ENCODE measurements around the gene CEP70.
"Not testable (repeated sequence)": the region's sequence is repeated elsewhere in the genome, so short reads cannot be mapped to it uniquely, and the experiment has no call there.

Gene CEP70

DNA sequence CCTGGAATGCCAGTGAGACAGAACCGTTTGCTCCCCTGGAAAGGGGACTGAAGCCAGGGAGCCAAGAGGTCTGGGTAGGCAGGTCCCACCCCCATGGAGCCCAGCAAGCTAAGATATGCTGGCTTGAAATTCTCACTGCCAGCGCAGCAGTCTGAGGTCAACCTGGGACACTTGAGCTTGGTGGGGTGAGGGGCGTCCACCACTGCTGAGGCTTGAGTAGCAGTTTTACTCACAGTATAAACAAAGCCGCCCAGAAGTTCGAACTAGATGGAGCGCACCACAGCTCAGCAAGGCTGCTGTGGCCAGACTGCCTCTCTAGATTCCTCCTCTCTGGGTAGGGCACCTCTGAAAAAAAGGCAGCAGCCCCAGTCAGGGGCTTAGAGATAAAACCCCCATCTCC lies 33.6 kb downstream of the CEP70 start:
- TF ChIP-seq, protein P1, sequence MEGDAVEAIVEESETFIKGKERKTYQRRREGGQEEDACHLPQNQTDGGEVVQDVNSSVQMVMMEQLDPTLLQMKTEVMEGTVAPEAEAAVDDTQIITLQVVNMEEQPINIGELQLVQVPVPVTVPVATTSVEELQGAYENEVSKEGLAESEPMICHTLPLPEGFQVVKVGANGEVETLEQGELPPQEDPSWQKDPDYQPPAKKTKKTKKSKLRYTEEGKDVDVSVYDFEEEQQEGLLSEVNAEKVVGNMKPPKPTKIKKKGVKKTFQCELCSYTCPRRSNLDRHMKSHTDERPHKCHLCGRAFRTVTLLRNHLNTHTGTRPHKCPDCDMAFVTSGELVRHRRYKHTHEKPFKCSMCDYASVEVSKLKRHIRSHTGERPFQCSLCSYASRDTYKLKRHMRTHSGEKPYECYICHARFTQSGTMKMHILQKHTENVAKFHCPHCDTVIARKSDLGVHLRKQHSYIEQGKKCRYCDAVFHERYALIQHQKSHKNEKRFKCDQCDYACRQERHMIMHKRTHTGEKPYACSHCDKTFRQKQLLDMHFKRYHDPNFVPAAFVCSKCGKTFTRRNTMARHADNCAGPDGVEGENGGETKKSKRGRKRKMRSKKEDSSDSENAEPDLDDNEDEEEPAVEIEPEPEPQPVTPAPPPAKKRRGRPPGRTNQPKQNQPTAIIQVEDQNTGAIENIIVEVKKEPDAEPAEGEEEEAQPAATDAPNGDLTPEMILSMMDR (IDR thresholded peaks at IDR 0.05; ENCODE audit: borderline replicate concordance, insufficient read depth, low read depth, low read length), result no peak
- H3K4me3 ChIP-seq (ENCODE audit: low read depth, low read length), result no peak overlapping the region

DNA sequence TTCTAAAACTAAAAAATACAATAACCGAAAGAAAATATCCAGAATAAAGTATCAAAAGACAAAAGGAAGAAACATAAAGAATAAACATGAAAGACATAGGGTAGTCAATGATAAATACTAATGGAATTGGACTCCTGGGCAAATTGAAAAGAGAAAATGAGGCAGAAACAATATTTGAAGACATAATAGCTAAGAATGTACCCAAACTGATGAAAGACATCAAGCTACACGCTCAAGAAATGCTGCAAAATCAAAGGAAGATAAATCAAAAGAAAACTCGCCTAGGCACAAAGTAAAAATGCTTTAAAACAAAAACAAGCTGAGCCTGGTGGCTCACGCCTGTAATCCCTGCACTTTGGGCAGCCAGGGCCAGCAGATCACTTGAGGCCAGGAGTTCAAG lies 34.9 kb downstream of the CEP70 start:
- TF ChIP-seq, protein P1 (IDR thresholded peaks at IDR 0.05; ENCODE audit: borderline replicate concordance, insufficient read depth, low read depth, low read length), result no peak
- H3K4me3 ChIP-seq (ENCODE audit: low read depth, low read length), result no peak overlapping the region

DNA sequence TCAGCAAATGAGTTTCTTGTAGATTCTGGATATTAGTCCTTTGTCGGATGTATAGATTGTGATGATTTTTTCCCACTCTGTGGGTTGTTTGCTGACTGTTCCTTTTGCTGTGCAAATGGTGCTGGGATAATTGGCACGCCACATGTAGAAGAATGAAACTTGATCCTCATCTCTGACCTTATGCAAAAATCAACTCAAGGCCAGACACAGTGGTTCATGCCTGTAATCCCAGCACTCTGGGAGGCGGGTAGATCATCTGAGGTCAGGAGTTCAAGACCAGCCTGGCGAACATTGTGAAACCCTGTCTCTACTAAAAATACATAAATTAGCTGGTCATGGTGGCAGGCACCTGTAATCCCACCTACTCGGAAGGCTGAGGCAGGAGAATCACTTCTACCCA lies 39.3 kb downstream of the CEP70 start:
- not testable (repeated sequence) for H3K4me3 ChIP-seq (ENCODE audit: low read depth, low read length)

DNA sequence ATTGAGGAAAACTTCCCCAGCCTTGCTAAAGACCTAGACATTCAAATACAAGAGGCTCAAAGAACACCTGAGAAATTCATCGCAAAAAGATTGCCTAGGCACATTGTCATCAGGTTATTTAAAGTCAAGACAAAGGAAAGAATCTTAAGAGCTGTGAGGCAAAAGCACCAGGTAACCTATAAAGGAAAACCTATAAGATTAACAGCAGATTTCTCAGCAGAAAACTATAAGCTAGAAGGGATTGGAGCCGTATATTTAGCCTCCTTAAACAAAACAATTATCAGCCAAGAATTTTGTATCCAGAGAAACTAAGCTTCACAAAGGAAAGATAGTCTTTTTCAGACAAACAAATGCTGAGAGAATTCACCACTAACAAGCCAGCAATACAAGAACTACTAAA lies 43.1 kb downstream of the CEP70 start:
- H3K4me3 ChIP-seq (ENCODE audit: low read depth, low read length), result not testable (repeated sequence)

DNA sequence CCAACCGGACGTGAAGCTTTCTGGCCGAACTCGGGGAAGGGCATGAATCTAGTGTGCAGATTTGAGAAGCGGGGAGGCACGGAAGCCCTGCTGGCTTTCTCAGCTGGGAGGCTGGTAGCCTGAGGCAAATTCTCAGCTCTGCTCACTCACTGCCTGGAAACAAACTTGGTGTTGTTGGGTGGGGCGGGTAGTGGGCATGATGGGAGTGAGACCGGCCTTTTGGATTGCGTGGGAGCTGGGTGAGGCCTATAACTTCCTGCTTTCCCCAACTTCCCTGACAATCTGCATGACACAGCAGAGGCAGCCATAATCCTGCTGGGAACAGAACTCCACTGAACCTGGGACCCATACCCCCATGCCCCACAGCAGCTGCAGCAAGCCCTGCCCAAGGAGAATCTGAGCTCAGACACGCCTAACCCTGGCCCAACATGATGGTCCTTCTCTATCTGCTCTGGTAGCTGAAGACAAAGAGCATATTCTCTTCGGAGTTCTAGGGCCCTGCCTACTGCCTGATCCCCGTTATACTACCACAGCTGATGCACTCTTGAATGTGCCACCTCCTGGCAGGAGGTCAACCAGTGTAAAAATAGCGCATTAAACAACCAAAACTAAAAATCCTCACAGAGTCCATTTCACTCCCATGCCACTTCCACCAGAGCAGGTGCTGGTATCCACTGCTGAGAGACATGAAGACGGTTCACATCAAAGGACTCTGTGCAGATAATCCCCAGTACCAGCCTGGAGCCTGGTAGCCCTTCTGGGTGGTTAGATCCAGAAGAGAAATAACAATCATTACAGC lies 44.7 kb downstream of the CEP70 start:
- TF ChIP-seq, protein P1 (IDR thresholded peaks at IDR 0.05; ENCODE audit: borderline replicate concordance, insufficient read depth, low read depth, low read length), result no peak
- H3K4me3 ChIP-seq (ENCODE audit: low read depth, low read length), result no peak overlapping the region

DNA sequence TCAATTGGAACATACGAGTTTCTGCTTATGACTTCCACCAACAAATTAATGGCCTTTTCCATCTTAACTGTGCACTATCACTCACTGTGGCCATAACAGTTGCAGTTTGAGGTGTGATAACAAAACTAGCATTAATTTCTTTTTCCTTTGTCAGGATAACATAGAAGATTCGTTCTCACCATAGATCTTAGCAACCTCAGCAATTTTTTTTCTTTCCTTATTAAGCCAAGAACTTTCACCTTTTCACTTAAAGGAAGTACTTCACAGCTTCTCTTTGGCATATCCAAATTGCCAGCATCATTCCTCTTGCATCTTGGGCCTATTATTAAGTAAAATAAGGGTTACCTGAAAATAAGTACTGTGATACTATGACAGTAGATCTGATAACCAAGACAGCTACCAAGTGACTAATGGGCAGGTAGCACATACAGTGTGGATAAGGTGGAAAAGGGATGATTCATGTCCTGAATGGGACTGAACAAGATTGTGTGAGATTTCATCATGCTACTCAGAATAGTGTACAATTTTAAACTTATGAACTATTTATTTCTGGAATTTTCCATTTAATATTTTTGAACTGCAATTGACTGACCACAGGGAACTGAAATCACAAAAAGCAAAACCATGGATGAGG lies 46.6 kb downstream of the CEP70 start:
- TF ChIP-seq, protein P1 (IDR thresholded peaks at IDR 0.05; ENCODE audit: borderline replicate concordance, insufficient read depth, low read depth, low read length), result no peak
- no peak overlapping the region for H3K4me3 ChIP-seq (ENCODE audit: low read depth, low read length)

DNA sequence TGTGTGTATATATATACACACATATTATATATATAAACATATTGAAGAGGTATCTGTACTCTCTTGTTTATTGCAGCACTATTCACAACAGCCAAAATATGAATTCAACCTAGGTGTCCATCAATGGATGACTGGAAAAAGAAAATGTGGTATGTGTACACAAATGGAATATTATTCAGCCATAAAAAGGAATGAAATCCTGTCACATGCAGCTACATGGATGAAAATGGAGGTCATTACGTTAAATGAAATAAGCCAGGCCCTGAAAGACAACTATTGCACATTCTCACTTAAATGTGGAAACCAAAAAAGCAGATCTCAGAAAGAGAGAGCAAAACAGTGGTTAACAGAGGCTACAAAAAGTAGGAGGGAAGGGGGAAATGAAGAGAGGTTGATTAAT lies 49.5 kb downstream of the CEP70 start:
- no peak overlapping the region for H3K4me3 ChIP-seq (ENCODE audit: low read depth, low read length)

DNA sequence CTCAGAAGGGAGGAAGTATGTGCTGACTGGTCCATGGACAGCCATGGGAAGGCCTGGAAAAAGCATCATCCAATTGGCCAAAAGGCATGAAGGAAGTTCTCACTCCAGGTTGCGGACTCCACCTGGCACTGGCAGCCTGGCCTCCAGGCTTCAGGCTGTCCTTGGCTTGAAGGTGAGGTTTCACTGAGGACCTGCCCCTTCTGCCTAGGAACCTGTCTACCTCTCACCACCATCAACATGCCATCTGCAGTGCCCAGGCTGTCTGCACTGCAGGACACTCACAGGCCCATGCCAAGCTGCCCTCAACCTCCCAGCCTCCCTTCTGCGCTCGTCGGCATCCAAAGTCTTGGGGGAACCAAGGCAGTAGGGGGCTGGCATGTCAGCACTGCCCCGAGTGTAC lies 51.1 kb downstream of the CEP70 start:
- TF ChIP-seq, protein P1 (IDR thresholded peaks at IDR 0.05; ENCODE audit: borderline replicate concordance, insufficient read depth, low read depth, low read length), result no peak
- no peak overlapping the region for H3K4me3 ChIP-seq (ENCODE audit: low read depth, low read length)

More for the DNA sequence above, 49.5 kb downstream of the CEP70 start:
- TF ChIP-seq, protein P1 (IDR thresholded peaks at IDR 0.05; ENCODE audit: borderline replicate concordance, insufficient read depth, low read depth, low read length), result no peak
